H1 (cell line): ENCODE results near the gene TAF9B. TPM values are rescaled to one million over a fixed set of nuclear protein-coding genes. Genes with fewer than 3 reads are reported as not detected.

Source experiments
- CTCF ChIA-PET: fragments of 300-600 bp; sonication (Branson Sonifier 250); formaldehyde crosslinking; loops from one replicate; lab custom pipeline; 2021; ENCODE audit not compliant: partially characterized antibody; lab: Charles Lee
- POLR2A ChIA-PET: fragments of 300-600 bp; sonication (Branson Sonifier 250); formaldehyde crosslinking; loops from one replicate; lab custom pipeline; 2021; ENCODE audit warnings: inconsistent platforms; ENCODE audit not compliant: partially characterized antibody; lab: Charles Lee
- DNase-seq, 2 experiments: peaks; one replicate each; pipeline versions ENCODE4 v3.0.0 to v3.0.0-alpha.2; 2010 to 2022; ENCODE audit warnings: low spot score in 2 of 2, low read depth in 1 of 2, mixed read lengths in 1 of 2
- FAIRE-seq: peaks from 2 replicates; lab custom pipeline; 2011; peaks lifted over from hg19 to GRCh38; lab: Jason Lieb, UNC
- H2AFZ ChIP-seq: 2 replicates; pipeline ENCODE4 v1.8.1; 2012; ENCODE audit warnings: low read length, inconsistent platforms
- H2AK5ac ChIP-seq: 2 replicates; pipeline ENCODE4 v1.6.1; 2013; ENCODE audit warnings: low read depth, low read length
- H2BK120ac ChIP-seq: replicated peaks from 2 replicates; pipeline ENCODE3; 2013; ENCODE audit warnings: low read depth, low read length, inconsistent platforms
- H2BK12ac ChIP-seq: 2 replicates; pipeline ENCODE4 v1.6.1; 2013; ENCODE audit warnings: low read depth, low read length
- H2BK15ac ChIP-seq: 2 replicates; pipeline ENCODE4 v1.6.1; 2013; ENCODE audit warnings: low read length
- H2BK20ac ChIP-seq: 2 replicates; pipeline ENCODE4 v1.6.1; 2013; ENCODE audit warnings: low read length
- H2BK5ac ChIP-seq: 2 replicates; pipeline ENCODE4 v1.6.1; 2013; ENCODE audit warnings: low read depth, low read length
- H3K14ac ChIP-seq: 2 replicates; pipeline ENCODE4 v1.6.1; 2013; ENCODE audit warnings: inconsistent platforms; ENCODE audit not compliant: insufficient read length
- H3K18ac ChIP-seq: 2 replicates; pipeline ENCODE4 v1.6.1; 2013; ENCODE audit warnings: low read length; ENCODE audit errors: extremely low read depth
- H3K23ac ChIP-seq: 2 replicates; pipeline ENCODE4 v1.6.1; 2013; ENCODE audit warnings: inconsistent platforms; ENCODE audit not compliant: insufficient read length
- H3K23me2 ChIP-seq: 2 replicates; pipeline ENCODE4 v1.6.1; 2013; ENCODE audit warnings: low read depth, low read length
- H3K27ac ChIP-seq: 2 replicates; pipeline ENCODE4 v1.6.1; 2011; ENCODE audit warnings: low read depth, low read length, inconsistent platforms
- H3K27me3 ChIP-seq, 4 experiments: replicated peaks in 1 of 4; 1 replicate in 1 of 4; 2 replicates in 3 of 4; pipeline versions ENCODE4 v1.6.1 to v1.8.1; 2011 to 2013; ENCODE audit warnings: low read length in 3 of 4, mild to moderate bottlenecking in 3 of 4, inconsistent platforms in 2 of 4, mixed read lengths in 2 of 4, moderate library complexity in 1 of 4; ENCODE audit not compliant: control insufficient read depth in 3 of 4, insufficient read depth in 3 of 4; ENCODE audit errors: extremely low read depth in 1 of 4
- H3K36me3 ChIP-seq, 4 experiments: 2 replicates each; pipeline versions ENCODE4 v1.6.1 to v1.8.1; 2011 to 2013; ENCODE audit warnings: mild to moderate bottlenecking in 4 of 4, low read length in 3 of 4, moderate library complexity in 2 of 4, control low read depth in 1 of 4, inconsistent platforms in 1 of 4; ENCODE audit not compliant: insufficient read depth in 4 of 4, control insufficient read depth in 2 of 4
- H3K4ac ChIP-seq: replicated peaks from 2 replicates; pipeline ENCODE3; 2013; ENCODE audit warnings: low read length, low read depth, mixed read lengths, inconsistent platforms; ENCODE audit not compliant: insufficient read length
- H3K4me1 ChIP-seq, 4 experiments: replicated peaks in 1 of 4; 1 replicate in 1 of 4; 2 replicates in 3 of 4; pipeline versions ENCODE4 v1.6.1 to v1.8.1; 2011 to 2013; ENCODE audit warnings: low read length in 3 of 4, inconsistent platforms in 2 of 4, mixed read lengths in 1 of 4; ENCODE audit not compliant: insufficient read depth in 4 of 4, control insufficient read depth in 3 of 4
- H3K4me2 ChIP-seq, 2 experiments: 2 replicates each; pipeline versions ENCODE4 v1.6.1 to v1.8.1; 2011 to 2013; ENCODE audit warnings: low read depth in 2 of 2, low read length in 2 of 2, control low read depth in 1 of 2, inconsistent platforms in 1 of 2, mild to moderate bottlenecking in 1 of 2; ENCODE audit not compliant: insufficient read depth in 1 of 2
- H3K4me3 ChIP-seq, 4 experiments: fragments of 200-600, 300-600 bp in 1 of 4; sonication (generic), shearing (Covaris generic), sonication (Bioruptor Twin) in 1 of 4; 2 replicates each; pipeline versions ENCODE4 v1.5.1 to v1.8.1; 2011 to 2016; ENCODE audit warnings: low read length in 4 of 4, low read depth in 3 of 4, control low read depth in 2 of 4, inconsistent platforms in 2 of 4, mild to moderate bottlenecking in 2 of 4, mixed read lengths in 1 of 4, moderate library complexity in 1 of 4; ENCODE audit not compliant: insufficient read depth in 2 of 4; ENCODE audit errors: extremely low read depth in 1 of 4
- H3K56ac ChIP-seq: replicated peaks from 2 replicates; pipeline ENCODE3; 2013; ENCODE audit warnings: low read depth, mild to moderate bottlenecking, mixed read lengths, low read length, inconsistent platforms; ENCODE audit not compliant: insufficient read length
- H3K79me1 ChIP-seq: 2 replicates; pipeline ENCODE4 v1.6.1; 2013; ENCODE audit warnings: low read depth, low read length, control low read depth
- H3K79me2 ChIP-seq, 2 experiments: 2 replicates each; pipeline versions ENCODE4 v1.6.1 to v1.8.1; 2012 to 2013; ENCODE audit warnings: low read length in 2 of 2, mild to moderate bottlenecking in 2 of 2, inconsistent platforms in 1 of 2; ENCODE audit not compliant: insufficient read depth in 2 of 2, control insufficient read depth in 1 of 2
- H3K9ac ChIP-seq, 4 experiments: replicated peaks in 1 of 4; 1 replicate in 1 of 4; 2 replicates in 3 of 4; pipeline versions ENCODE4 v1.6.1 to v1.8.1; 2011 to 2013; ENCODE audit warnings: low read depth in 3 of 4, low read length in 3 of 4, control low read depth in 2 of 4, mild to moderate bottlenecking in 2 of 4, moderate library complexity in 2 of 4, inconsistent platforms in 1 of 4; ENCODE audit errors: extremely low read depth in 1 of 4
- H3K9me3 ChIP-seq, 2 experiments: 2 replicates each; pipeline versions ENCODE4 v1.6.1 to v1.8.1; 2012 to 2013; ENCODE audit warnings: mild to moderate bottlenecking in 2 of 2, moderate library complexity in 2 of 2, control low read depth in 1 of 2, inconsistent platforms in 1 of 2, low read depth in 1 of 2, low read length in 1 of 2, mixed read lengths in 1 of 2; ENCODE audit not compliant: insufficient read depth in 2 of 2
- H4K20me1 ChIP-seq, 2 experiments: replicated peaks in 1 of 2; 2 replicates each; pipeline versions ENCODE3 to v1.8.1; 2011 to 2013; ENCODE audit warnings: inconsistent platforms in 2 of 2, low read length in 2 of 2, mild to moderate bottlenecking in 1 of 2; ENCODE audit not compliant: insufficient read depth in 2 of 2, control insufficient read depth in 1 of 2
- H4K5ac ChIP-seq: 2 replicates; pipeline ENCODE4 v1.6.1; 2013; ENCODE audit warnings: low read length, low read depth, mixed read lengths, inconsistent platforms; ENCODE audit not compliant: insufficient read length
- H4K8ac ChIP-seq: 2 replicates; pipeline ENCODE4 v1.8.0; 2013; ENCODE audit warnings: mild to moderate bottlenecking, moderate library complexity, low read length, inconsistent platforms; ENCODE audit not compliant: insufficient read depth; ENCODE audit errors: extremely low read depth
- H4K91ac ChIP-seq: replicated peaks from 2 replicates; pipeline ENCODE3; 2013; ENCODE audit warnings: low read length, mixed read lengths, inconsistent platforms; ENCODE audit not compliant: insufficient read length
- ASH2L ChIP-seq: fragments of 200-600, 300-600 bp; sonication (generic); IDR thresholded peaks from one replicate; pipeline ENCODE4 v1.7.1; 2017; ENCODE audit warnings: low read length
- ATF3 ChIP-seq: IDR thresholded peaks from 2 replicates; pipeline ENCODE4 v1.6.1; 2011; ENCODE audit warnings: low read depth, mild to moderate bottlenecking, low read length; ENCODE audit not compliant: insufficient read depth
- BACH1 ChIP-seq: IDR thresholded peaks from 2 replicates; pipeline ENCODE4 v1.6.1; 2012; ENCODE audit warnings: low read length, improper control_type of control experiment
- BRCA1 ChIP-seq: IDR thresholded peaks from 2 replicates; pipeline ENCODE4 v1.6.1; 2012; ENCODE audit warnings: low read depth, low read length, improper control_type of control experiment
- CEBPB ChIP-seq: IDR thresholded peaks from 2 replicates; pipeline ENCODE4 v1.6.1; 2012; ENCODE audit warnings: low read depth, low read length
- FOSL1 ChIP-seq: IDR thresholded peaks from 2 replicates; pipeline ENCODE4 v1.6.1; 2011; ENCODE audit warnings: mild to moderate bottlenecking, low read depth, low read length, moderate library complexity; ENCODE audit not compliant: insufficient read depth
- GTF2F1 ChIP-seq: IDR thresholded peaks from 2 replicates; pipeline ENCODE4 v1.6.1; 2012; ENCODE audit warnings: low read depth, low read length, improper control_type of control experiment, borderline replicate concordance
- JUND ChIP-seq: IDR thresholded peaks from 2 replicates; pipeline ENCODE4 v1.6.1; 2011; ENCODE audit warnings: mild to moderate bottlenecking, improper control_type of control experiment, low read length
- KDM1A ChIP-seq: fragments of 200-600, 300-600 bp; sonication (generic); IDR thresholded peaks from 2 replicates; pipeline ENCODE4 v1.7.1; 2016; ENCODE audit warnings: mild to moderate bottlenecking, low read length, borderline replicate concordance
- NRF1 ChIP-seq: IDR thresholded peaks from 2 replicates; pipeline ENCODE4 v1.6.1; 2011; ENCODE audit warnings: mild to moderate bottlenecking, low read depth, low read length, improper control_type of control experiment
- POLR2A ChIP-seq, 2 experiments: IDR thresholded peaks; 1 replicate in 1 of 2; 2 replicates in 1 of 2; pipeline ENCODE4 v1.6.1; 2011; ENCODE audit warnings: low read depth in 2 of 2, low read length in 2 of 2, mild to moderate bottlenecking in 2 of 2; ENCODE audit errors: control extremely low read depth in 1 of 2
- POLR2AphosphoS5 ChIP-seq: IDR thresholded peaks from 2 replicates; pipeline ENCODE4 v1.6.1; 2011; ENCODE audit warnings: low read depth, low read length
- SIN3A ChIP-seq, 2 experiments: IDR thresholded peaks in 1 of 2; conservative IDR thresholded peaks in 1 of 2; 2 replicates each; pipeline ENCODE4 v1.6.1; 2011 to 2012; ENCODE audit warnings: low read length in 2 of 2, improper control_type of control experiment in 1 of 2, low read depth in 1 of 2, mild to moderate bottlenecking in 1 of 2
- SP4 ChIP-seq: IDR thresholded peaks from 2 replicates; pipeline ENCODE4 v1.6.1; 2012; ENCODE audit warnings: low read length, inconsistent platforms
- SUZ12 ChIP-seq: fragments of 200-600 bp; sonication (generic); IDR thresholded peaks from 2 replicates; pipeline ENCODE4 v1.6.1; 2012; ENCODE audit warnings: mild to moderate bottlenecking, inconsistent platforms, low read length, moderate library complexity, mixed read lengths
- TEAD4 ChIP-seq: IDR thresholded peaks from 2 replicates; pipeline ENCODE4 v1.6.1; 2012; ENCODE audit warnings: low read depth, low read length, inconsistent platforms, mixed read lengths
- ZNF274 ChIP-seq: IDR thresholded peaks from 2 replicates; pipeline ENCODE4 v1.7.0; 2012; ENCODE audit warnings: low read length, borderline replicate concordance; ENCODE audit errors: extremely low read depth
- polyA plus RNA-seq, 7 experiments: library from polyadenylated mRNA; depleted of rRNA in 3 of 7; stranded (reverse) in 5 of 7; unstranded in 2 of 7; fragments of >200 nt in 5 of 7; fragments of 200-250 nt in 2 of 7; gene quantifications; 1 replicate in 5 of 7; 2 replicates in 1 of 7; 4 replicates in 1 of 7; pipeline versions ENCODE4 v1.2.1 to v1.2.3, GENCODE V29; 2011 to 2013; ENCODE audit warnings: missing spikeins in 2 of 7, mixed read lengths in 2 of 7
- total RNA-seq: library from RNA; stranded (reverse); fragmentation: NEBNext Ultra II Directional; extraction: Animal tissue kit (Norgen Biotek cat#: 25700); gene quantifications from 2 replicates; pipeline ENCODE4 v1.2.1, GENCODE V29; 2021

The TAF9B gene
- total and polyA plus RNA-seq, 2 of the 8 experiments (the other 6 are each of a cell fraction or from before 2014, with no cell fraction given) = 23.8 to 42.8 TPM

- Histone ChIP-seq H3K79me1 (no peaks in the 10 kb centered on the region), H3K18ac (no peak overlapping the region), H3K27me3 (no peaks in the 10 kb centered on the region), H3K56ac (no peak overlapping the region), H3K9ac (no peak overlapping the region), H3K36me3 (no peaks in the 10 kb centered on the region), H4K8ac (no peak overlapping the region), H2BK15ac (no peak overlapping the region), H3K23ac (no peak overlapping the region), H3K27ac (no peak overlapping the region), H3K4ac (no peak overlapping the region), H2BK5ac (no peak overlapping the region), H4K20me1 (no peaks in the 10 kb centered on the region), H3K4me1 (no peaks in the 10 kb centered on the region), H2AK5ac (no peak overlapping the region), H3K4me2 (no peak overlapping the region), H3K23me2 (no peaks in the 10 kb centered on the region), H4K91ac (no peak overlapping the region), H2BK120ac (no peak overlapping the region), H2AFZ (no peak overlapping the region), H3K4me3 (no peak overlapping the region), H3K14ac (no peak overlapping the region), H3K9me3 (no peaks in the 10 kb centered on the region), H2BK12ac (no peak overlapping the region), H3K79me2 (no peaks in the 10 kb centered on the region), H4K5ac (no peak overlapping the region), H2BK20ac (no peak overlapping the region)
- no peak for DNase-seq
- ChIA-PET POLR2A (no interaction called here), CTCF (no interaction called here)
- TF ChIP-seq CEBPB (no peak), TEAD4 (no peak), BACH1 (no peak), FOSL1 (no peak), GTF2F1 (no peak), BRCA1 (no peak), ATF3 (no peak), KDM1A (no peak), POLR2A (IDR thresholded peaks at IDR 0.05; ENCODE audit: control extremely low read depth in 1 of 2, low read depth in 2 of 2, low read length in 2 of 2) (no peak), SP4 (no peak), ZNF274 (no peak), NRF1 (no peak), ASH2L (no peak), POLR2AphosphoS5 (no peak), JUND (no peak), SUZ12 (no peak), SIN3A (conservative IDR thresholded peaks at IDR 0.05 in 1 of 2, IDR thresholded peaks at IDR 0.05 in 1 of 2; ENCODE audit: low read depth in 1 of 2, low read length in 2 of 2) (no peak)
- no peak for FAIRE-seq
Measured at GRCh38 chrX:78181307-78181706, 41.9 kb upstream of the TAF9B start.
